ENCODE measurements around the gene SNX9. TPM values are rescaled to one million over a fixed set of nuclear protein-coding genes. Genes with fewer than 3 reads are reported as not detected.
"Not testable (repeated sequence)": the region's sequence is repeated elsewhere in the genome, so short reads cannot be mapped to it uniquely, and the experiment has no call there.

SNX9 gene
- polyA plus RNA-seq, 4 donors = 36.4 to 57.8 (median 51.3) TPM

- no peaks in the 10 kb centered on the region for H3K27me3 ChIP-seq (ENCODE audit: control insufficient read depth in 3 of 3, insufficient read depth in 3 of 3, low read length in 3 of 3)
- no peaks in the 10 kb centered on the region for H3K9me3 ChIP-seq (ENCODE audit: control insufficient read depth in 2 of 2, insufficient read depth in 1 of 2, low read depth in 1 of 2, low read length in 1 of 2)
- no peak overlapping the region for H3K4me3 ChIP-seq (ENCODE audit: low read depth in 1 of 3, low read length in 3 of 3)
- WGBS, 3 donors = 43 to 77% (median 45%) methylated on average over 2 of the region's 2 CpGs
- no peaks in the 10 kb centered on the region for H3K36me3 ChIP-seq (ENCODE audit: control insufficient read depth in 3 of 3, insufficient read depth in 2 of 3, low read depth in 1 of 3, low read length in 3 of 3)
- no peak overlapping the region for H3K27ac ChIP-seq (ENCODE audit: low read depth in 1 of 3, low read length in 2 of 3)
- peaks cover 0 to 5% (median 2%) of the 10 kb centered on the region in 3 donors for H3K4me1 ChIP-seq (ENCODE audit: control insufficient read depth in 3 of 3, insufficient read depth in 2 of 3, low read depth in 1 of 3, low read length in 2 of 3)
- FAIRE-seq (no peak), DNase-seq (no peak)
These were observed 31.6 kb upstream of the SNX9 start for GRCh38 chr6:157791450-157791849.

- H3K4me3 ChIP-seq (ENCODE audit: low read depth in 1 of 3, low read length in 3 of 3) = no peak overlapping the region
- no peak overlapping the region for H3K27ac ChIP-seq (ENCODE audit: low read depth in 1 of 3, low read length in 2 of 3)
- WGBS, 3 donors = 86 to 94% (median 89%) methylated on average over 2 of the region's 2 CpGs
- DNase-seq (no peak), FAIRE-seq (no peak)
- peaks cover 0 to 2% (median 0%) of the 10 kb centered on the region in 3 donors for H3K4me1 ChIP-seq (ENCODE audit: control insufficient read depth in 3 of 3, insufficient read depth in 2 of 3, low read depth in 1 of 3, low read length in 2 of 3)
- H3K27me3 ChIP-seq (ENCODE audit: control insufficient read depth in 3 of 3, insufficient read depth in 3 of 3, low read length in 3 of 3) = no peaks in the 10 kb centered on the region
- no peaks in the 10 kb centered on the region for H3K36me3 ChIP-seq (ENCODE audit: control insufficient read depth in 3 of 3, insufficient read depth in 2 of 3, low read depth in 1 of 3, low read length in 3 of 3)
- no peaks in the 10 kb centered on the region for H3K9me3 ChIP-seq (ENCODE audit: control insufficient read depth in 2 of 2, insufficient read depth in 1 of 2, low read depth in 1 of 2, low read length in 1 of 2)
These were observed 30.4 kb upstream of the SNX9 start for GRCh38 chr6:157792671-157793070.

- H3K9me3 ChIP-seq (ENCODE audit: control insufficient read depth in 2 of 2, insufficient read depth in 1 of 2, low read depth in 1 of 2, low read length in 1 of 2); H3K27ac ChIP-seq (ENCODE audit: low read depth in 1 of 3, low read length in 2 of 3); FAIRE-seq; H3K36me3 ChIP-seq (ENCODE audit: control insufficient read depth in 3 of 3, insufficient read depth in 2 of 3, low read depth in 1 of 3, low read length in 3 of 3); H3K27me3 ChIP-seq (ENCODE audit: control insufficient read depth in 3 of 3, insufficient read depth in 3 of 3, low read length in 3 of 3); DNase-seq; H3K4me1 ChIP-seq (ENCODE audit: control insufficient read depth in 3 of 3, insufficient read depth in 2 of 3, low read depth in 1 of 3, low read length in 2 of 3); H3K4me3 ChIP-seq (ENCODE audit: low read depth in 1 of 3, low read length in 3 of 3): not testable (repeated sequence)
- 82 to 87% (median 84%) methylated on average over 5 of the region's 5 CpGs for WGBS, 3 donors
These were observed 29.0 kb upstream of the SNX9 start for GRCh38 chr6:157794012-157794411.

GRCh38 chr6:157795841-157796240, 27.2 kb upstream of the SNX9 start:
- no peaks in the 10 kb centered on the region for H3K27me3 ChIP-seq (ENCODE audit: control insufficient read depth in 3 of 3, insufficient read depth in 3 of 3, low read length in 3 of 3)
- no peaks in the 10 kb centered on the region for H3K9me3 ChIP-seq (ENCODE audit: control insufficient read depth in 2 of 2, insufficient read depth in 1 of 2, low read depth in 1 of 2, low read length in 1 of 2)
- H3K27ac ChIP-seq (ENCODE audit: low read depth in 1 of 3, low read length in 2 of 3) = no peak overlapping the region
- no peaks in the 10 kb centered on the region for H3K36me3 ChIP-seq (ENCODE audit: control insufficient read depth in 3 of 3, insufficient read depth in 2 of 3, low read depth in 1 of 3, low read length in 3 of 3)
- 77 to 83% (median 83%) methylated on average over 6 of the region's 6 CpGs for WGBS, 3 donors
- FAIRE-seq = no peak
- DNase-seq = no peak
- H3K4me1 ChIP-seq (ENCODE audit: control insufficient read depth in 3 of 3, insufficient read depth in 2 of 3, low read depth in 1 of 3, low read length in 2 of 3) = peaks cover 0 to 4% (median 0%) of the 10 kb centered on the region in 3 donors
- no peak overlapping the region for H3K4me3 ChIP-seq (ENCODE audit: low read depth in 1 of 3, low read length in 3 of 3)

GRCh38 chr6:157798851-157799250, 24.2 kb upstream of the SNX9 start:
- H3K4me3 ChIP-seq (ENCODE audit: low read depth in 1 of 3, low read length in 3 of 3) = no peak overlapping the region
- FAIRE-seq (no peak), DNase-seq (no peak)
- H3K4me1 ChIP-seq (ENCODE audit: control insufficient read depth in 3 of 3, insufficient read depth in 2 of 3, low read depth in 1 of 3, low read length in 2 of 3) = peaks cover 0 to 3% (median 0%) of the 10 kb centered on the region in 3 donors
- no peaks in the 10 kb centered on the region for H3K9me3 ChIP-seq (ENCODE audit: control insufficient read depth in 2 of 2, insufficient read depth in 1 of 2, low read depth in 1 of 2, low read length in 1 of 2)
- WGBS, 3 donors = 61 to 75% (median 71%) methylated on average over 6 of the region's 6 CpGs
- H3K36me3 ChIP-seq (ENCODE audit: control insufficient read depth in 3 of 3, insufficient read depth in 2 of 3, low read depth in 1 of 3, low read length in 3 of 3) = no peaks in the 10 kb centered on the region
- H3K27me3 ChIP-seq (ENCODE audit: control insufficient read depth in 3 of 3, insufficient read depth in 3 of 3, low read length in 3 of 3) = no peaks in the 10 kb centered on the region
- no peak overlapping the region for H3K27ac ChIP-seq (ENCODE audit: low read depth in 1 of 3, low read length in 2 of 3)

GRCh38 chr6:157799561-157799960, 23.5 kb upstream of the SNX9 start:
- WGBS, 3 donors = 72 to 87% (median 83%) methylated on average over 3 of the region's 3 CpGs
- not testable (repeated sequence) for H3K4me1 ChIP-seq (ENCODE audit: control insufficient read depth in 3 of 3, insufficient read depth in 2 of 3, low read depth in 1 of 3, low read length in 2 of 3); H3K27ac ChIP-seq (ENCODE audit: low read depth in 1 of 3, low read length in 2 of 3); H3K27me3 ChIP-seq (ENCODE audit: control insufficient read depth in 3 of 3, insufficient read depth in 3 of 3, low read length in 3 of 3); DNase-seq; H3K36me3 ChIP-seq (ENCODE audit: control insufficient read depth in 3 of 3, insufficient read depth in 2 of 3, low read depth in 1 of 3, low read length in 3 of 3); H3K9me3 ChIP-seq (ENCODE audit: control insufficient read depth in 2 of 2, insufficient read depth in 1 of 2, low read depth in 1 of 2, low read length in 1 of 2); FAIRE-seq; H3K4me3 ChIP-seq (ENCODE audit: low read depth in 1 of 3, low read length in 3 of 3)

- peaks cover 0 to 3% (median 0%) of the 10 kb centered on the region in 3 donors for H3K4me1 ChIP-seq (ENCODE audit: control insufficient read depth in 3 of 3, insufficient read depth in 2 of 3, low read depth in 1 of 3, low read length in 2 of 3)
- WGBS, 3 donors = 64 to 83% (median 76%) methylated on average over 6 of the region's 6 CpGs
- no peaks in the 10 kb centered on the region for H3K27me3 ChIP-seq (ENCODE audit: control insufficient read depth in 3 of 3, insufficient read depth in 3 of 3, low read length in 3 of 3)
- FAIRE-seq (no peak), DNase-seq (no peak)
- H3K36me3 ChIP-seq (ENCODE audit: control insufficient read depth in 3 of 3, insufficient read depth in 2 of 3, low read depth in 1 of 3, low read length in 3 of 3) = no peaks in the 10 kb centered on the region
- H3K27ac ChIP-seq (ENCODE audit: low read depth in 1 of 3, low read length in 2 of 3) = no peak overlapping the region
- H3K9me3 ChIP-seq (ENCODE audit: control insufficient read depth in 2 of 2, insufficient read depth in 1 of 2, low read depth in 1 of 2, low read length in 1 of 2) = no peaks in the 10 kb centered on the region
- no peak overlapping the region for H3K4me3 ChIP-seq (ENCODE audit: low read depth in 1 of 3, low read length in 3 of 3)
These were observed 22.4 kb upstream of the SNX9 start for GRCh38 chr6:157800420-157801237.

GRCh38 chr6:157804448-157805327, 18.4 kb upstream of the SNX9 start:
- no peak overlapping the region for H3K27ac ChIP-seq (ENCODE audit: low read depth in 1 of 3, low read length in 2 of 3)
- WGBS, 3 donors = 86 to 92% (median 90%) methylated on average over 11 of the region's 11 CpGs
- H3K27me3 ChIP-seq (ENCODE audit: control insufficient read depth in 3 of 3, insufficient read depth in 3 of 3, low read length in 3 of 3) = no peaks in the 10 kb centered on the region
- peaks cover 0 to 3% (median 0%) of the 10 kb centered on the region in 3 donors for H3K4me1 ChIP-seq (ENCODE audit: control insufficient read depth in 3 of 3, insufficient read depth in 2 of 3, low read depth in 1 of 3, low read length in 2 of 3)
- no peak overlapping the region for H3K4me3 ChIP-seq (ENCODE audit: low read depth in 1 of 3, low read length in 3 of 3)
- FAIRE-seq = no peak
- H3K9me3 ChIP-seq (ENCODE audit: control insufficient read depth in 2 of 2, insufficient read depth in 1 of 2, low read depth in 1 of 2, low read length in 1 of 2) = peaks cover 0 to 4% of the 10 kb centered on the region in 2 donors
- no peak for DNase-seq
- H3K36me3 ChIP-seq (ENCODE audit: control insufficient read depth in 3 of 3, insufficient read depth in 2 of 3, low read depth in 1 of 3, low read length in 3 of 3) = no peaks in the 10 kb centered on the region
